GM12872 (cell line): ENCODE measurements around the gene TMEM125.

Experiments used
- TF ChIP-seq, protein P1 (sequence below): IDR thresholded peaks from 3 replicates; pipeline ENCODE4 v1.5.1; 2011; ENCODE audit warnings: low read depth, mild to moderate bottlenecking, low read length, moderate library complexity; ENCODE audit not compliant: insufficient read depth

The TMEM125 gene

GRCh38 chr1:43304771-43305300 is 35.1 kb downstream of the TMEM125 start:
- TF ChIP-seq, protein P1, sequence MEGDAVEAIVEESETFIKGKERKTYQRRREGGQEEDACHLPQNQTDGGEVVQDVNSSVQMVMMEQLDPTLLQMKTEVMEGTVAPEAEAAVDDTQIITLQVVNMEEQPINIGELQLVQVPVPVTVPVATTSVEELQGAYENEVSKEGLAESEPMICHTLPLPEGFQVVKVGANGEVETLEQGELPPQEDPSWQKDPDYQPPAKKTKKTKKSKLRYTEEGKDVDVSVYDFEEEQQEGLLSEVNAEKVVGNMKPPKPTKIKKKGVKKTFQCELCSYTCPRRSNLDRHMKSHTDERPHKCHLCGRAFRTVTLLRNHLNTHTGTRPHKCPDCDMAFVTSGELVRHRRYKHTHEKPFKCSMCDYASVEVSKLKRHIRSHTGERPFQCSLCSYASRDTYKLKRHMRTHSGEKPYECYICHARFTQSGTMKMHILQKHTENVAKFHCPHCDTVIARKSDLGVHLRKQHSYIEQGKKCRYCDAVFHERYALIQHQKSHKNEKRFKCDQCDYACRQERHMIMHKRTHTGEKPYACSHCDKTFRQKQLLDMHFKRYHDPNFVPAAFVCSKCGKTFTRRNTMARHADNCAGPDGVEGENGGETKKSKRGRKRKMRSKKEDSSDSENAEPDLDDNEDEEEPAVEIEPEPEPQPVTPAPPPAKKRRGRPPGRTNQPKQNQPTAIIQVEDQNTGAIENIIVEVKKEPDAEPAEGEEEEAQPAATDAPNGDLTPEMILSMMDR = no peak

GRCh38 chr1:43305461-43305860 is 35.7 kb downstream of the TMEM125 start:
- TF ChIP-seq, protein P1 = no peak

GRCh38 chr1:43305926-43306687 is 36.3 kb downstream of the TMEM125 start:
- TF ChIP-seq, protein P1 = no peak

GRCh38 chr1:43306688-43307457 is 37.1 kb downstream of the TMEM125 start:
- TF ChIP-seq, protein P1 = no peak

- TF ChIP-seq, protein P1 = no peak
Measured at GRCh38 chr1:43307458-43308158, 37.8 kb downstream of the TMEM125 start.

- TF ChIP-seq, protein P1 = no peak
Measured at GRCh38 chr1:43308635-43309404, 39.0 kb downstream of the TMEM125 start.
